ENCODE results near the gene CCHCR1. TPM values are rescaled to one million over a fixed set of nuclear protein-coding genes. Genes with fewer than 3 reads are reported as not detected.

Gene CCHCR1
- total RNA-seq, 1 donor from 2014 or later: 14.7 TPM

GRCh38 chr6:31116661-31117385 is 40.8 kb downstream of the CCHCR1 start:
- Histone ChIP-seq H3K4me1 (peaks cover 0 to 17% of the 10 kb centered on the region in 2 donors), H3K27me3 (no peaks in the 10 kb centered on the region), H3K9me3 (no peaks in the 10 kb centered on the region), H3K27ac (no peak overlapping the region), H3K4me3 (peak overlapping the region in 1 of 2 donors; percentile 6), H3K36me3 (no peaks in the 10 kb centered on the region)
- no peak for TF ChIP-seq CTCF (IDR thresholded peaks at IDR 0.05)
- no peak for DNase-seq (ENCODE audit: low spot score in 2 of 2)
- intact Hi-C loops (cut with DNase I): no loop called here

- TF ChIP-seq CTCF (IDR thresholded peaks at IDR 0.05): no peak
- peaks cover 0 to 17% of the 10 kb centered on the region in 2 donors for H3K4me1 ChIP-seq
- no peak overlapping the region for H3K27ac ChIP-seq
- intact Hi-C loops (cut with DNase I): no loop called here
- H3K4me3 ChIP-seq: no peak overlapping the region
- DNase-seq (ENCODE audit: low spot score in 2 of 2): no peak
- no peaks in the 10 kb centered on the region for H3K27me3 ChIP-seq
- no peaks in the 10 kb centered on the region for H3K9me3 ChIP-seq
- H3K36me3 ChIP-seq: no peaks in the 10 kb centered on the region
These were observed 41.6 kb downstream of the CCHCR1 start for GRCh38 chr6:31115941-31116560.

GRCh38 chr6:31114970-31115849 is 42.4 kb downstream of the CCHCR1 start:
- no peak for TF ChIP-seq CTCF (IDR thresholded peaks at IDR 0.05)
- H3K27ac ChIP-seq: peak overlapping the region; percentile 42 to 59
- intact Hi-C loops (cut with DNase I): no loop called here
- no peaks in the 10 kb centered on the region for H3K36me3 ChIP-seq
- H3K9me3 ChIP-seq: no peaks in the 10 kb centered on the region
- peak overlapping the region; percentile 39 to 46 for H3K4me3 ChIP-seq
- peaks cover 0 to 17% of the 10 kb centered on the region in 2 donors for H3K4me1 ChIP-seq
- no peak for DNase-seq (ENCODE audit: low spot score in 2 of 2)
- no peaks in the 10 kb centered on the region for H3K27me3 ChIP-seq

DNA sequence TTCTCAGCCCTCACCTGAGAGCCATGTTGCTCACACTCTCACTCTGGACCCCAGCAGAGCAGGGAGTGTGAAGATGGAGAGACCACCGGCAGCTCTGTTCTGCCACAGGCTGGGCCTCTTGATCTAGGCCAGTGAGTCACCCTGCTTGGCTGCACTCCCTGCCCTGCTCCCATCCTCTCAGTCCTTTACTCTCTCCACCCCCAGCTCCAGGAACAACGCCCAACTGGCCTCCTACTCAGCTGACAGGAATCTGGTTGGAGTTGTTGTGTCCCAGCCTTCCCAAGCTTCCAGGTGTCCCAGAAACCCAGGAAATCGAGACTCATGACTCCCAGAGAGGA is 43.1 kb downstream of the CCHCR1 start, which contains the start of gene PSORS1C1:
PSORS1C1 (plus strand) TSS at position 260 of the 338 bp plus-strand sequence. CDS start 14,833 bp downstream, outside the sequence.
- intact Hi-C loops (cut with DNase I): no loop called here
- peaks cover 0 to 17% of the 10 kb centered on the region in 2 donors for H3K4me1 ChIP-seq
- TF ChIP-seq CTCF (IDR thresholded peaks at IDR 0.05): no peak
- DNase-seq (ENCODE audit: low spot score in 2 of 2): peak; percentile 58 to 93
- H3K27me3 ChIP-seq: no peaks in the 10 kb centered on the region
- no peaks in the 10 kb centered on the region for H3K9me3 ChIP-seq
- H3K4me3 ChIP-seq: peak within 1 kb of the TSS; percentile 39 to 46
- no peaks in the 10 kb centered on the region for H3K36me3 ChIP-seq
- peak within 1 kb of the TSS; percentile 42 to 59 for H3K27ac ChIP-seq

GRCh38 chr6:31113861-31114540 is 43.6 kb downstream of the CCHCR1 start:
- no peaks in the 10 kb centered on the region for H3K36me3 ChIP-seq
- no peaks in the 10 kb centered on the region for H3K27me3 ChIP-seq
- H3K9me3 ChIP-seq: no peaks in the 10 kb centered on the region
- DNase-seq (ENCODE audit: low spot score in 2 of 2): no peak
- H3K4me3 ChIP-seq: no peak overlapping the region
- no peak for TF ChIP-seq CTCF (IDR thresholded peaks at IDR 0.05)
- peak overlapping the region; percentile 42 to 59 for H3K27ac ChIP-seq
- peaks cover 0 to 17% of the 10 kb centered on the region in 2 donors for H3K4me1 ChIP-seq
- intact Hi-C loops (cut with DNase I): no loop called here
